MM.1S (cell line): ENCODE results near the gene TAF4B.

ENCODE experiments used
- EZH2 ChIP-seq: fragments of 300-600 bp; sonication (generic); optimal IDR thresholded peaks from 2 replicates; pipeline ENCODE3; 2017; ENCODE audit warnings: low read depth, mild to moderate bottlenecking, antibody characterized with exemption, low read length, mixed read lengths
- TF ChIP-seq, protein P1 (sequence below): fragments of 300-600 bp; sonication (generic); IDR thresholded peaks from 2 replicates; pipeline ENCODE4 v1.5.1; 2016; ENCODE audit warnings: antibody characterized with exemption, low read length, mixed read lengths

DNA sequence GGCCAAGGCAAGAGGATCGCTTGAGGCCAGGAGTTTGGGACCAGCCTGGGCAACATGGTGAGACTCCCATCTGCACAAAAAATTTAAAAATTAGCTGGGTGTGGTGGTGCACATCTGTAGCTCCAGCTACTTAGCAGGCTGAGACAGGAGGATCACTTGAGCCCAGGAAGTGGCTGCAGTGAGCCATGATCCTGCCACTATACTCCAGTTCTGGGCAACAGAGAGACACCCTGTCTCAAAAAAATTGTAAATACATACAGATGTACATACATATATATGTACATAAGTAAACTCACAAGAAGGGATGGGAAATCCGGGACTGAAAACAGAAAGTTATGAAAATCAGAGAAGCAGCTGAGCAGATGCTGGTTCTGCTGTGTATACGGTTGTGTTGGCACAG lies 29.6 kb upstream of the TAF4B start:
- TF ChIP-seq, protein P1, sequence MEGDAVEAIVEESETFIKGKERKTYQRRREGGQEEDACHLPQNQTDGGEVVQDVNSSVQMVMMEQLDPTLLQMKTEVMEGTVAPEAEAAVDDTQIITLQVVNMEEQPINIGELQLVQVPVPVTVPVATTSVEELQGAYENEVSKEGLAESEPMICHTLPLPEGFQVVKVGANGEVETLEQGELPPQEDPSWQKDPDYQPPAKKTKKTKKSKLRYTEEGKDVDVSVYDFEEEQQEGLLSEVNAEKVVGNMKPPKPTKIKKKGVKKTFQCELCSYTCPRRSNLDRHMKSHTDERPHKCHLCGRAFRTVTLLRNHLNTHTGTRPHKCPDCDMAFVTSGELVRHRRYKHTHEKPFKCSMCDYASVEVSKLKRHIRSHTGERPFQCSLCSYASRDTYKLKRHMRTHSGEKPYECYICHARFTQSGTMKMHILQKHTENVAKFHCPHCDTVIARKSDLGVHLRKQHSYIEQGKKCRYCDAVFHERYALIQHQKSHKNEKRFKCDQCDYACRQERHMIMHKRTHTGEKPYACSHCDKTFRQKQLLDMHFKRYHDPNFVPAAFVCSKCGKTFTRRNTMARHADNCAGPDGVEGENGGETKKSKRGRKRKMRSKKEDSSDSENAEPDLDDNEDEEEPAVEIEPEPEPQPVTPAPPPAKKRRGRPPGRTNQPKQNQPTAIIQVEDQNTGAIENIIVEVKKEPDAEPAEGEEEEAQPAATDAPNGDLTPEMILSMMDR = no peak
- TF ChIP-seq EZH2 = no peak
